Keratinocyte (primary cell): ENCODE measurements around the gene ARMC6. TPM values are rescaled to one million over a fixed set of nuclear protein-coding genes. Genes with fewer than 3 reads are reported as not detected.

Experiments
- DNase-seq: peaks from one replicate; pipeline ENCODE4 v3.0.0-alpha.2; 2011; ENCODE audit warnings: low read depth, missing footprints, low spot score
- FAIRE-seq: peaks from 2 replicates; lab custom pipeline; 2011; peaks lifted over from hg19 to GRCh38; lab: Jason Lieb, UNC
- H2AFZ ChIP-seq: 2 replicates; pipeline ENCODE4 v1.6.0; 2012; ENCODE audit warnings: low read length, control low read depth, inconsistent platforms; ENCODE audit not compliant: control insufficient read depth
- H3K27ac ChIP-seq: 2 replicates; pipeline ENCODE4 v1.5.1; 2011; ENCODE audit warnings: low read length; ENCODE audit not compliant: control insufficient read depth, insufficient read depth
- H3K27me3 ChIP-seq: 3 replicates; pipeline ENCODE4 v1.6.0; 2011; ENCODE audit warnings: low read length; ENCODE audit not compliant: control insufficient read depth, insufficient read depth; ENCODE audit errors: extremely low read depth
- H3K36me3 ChIP-seq, 2 experiments: 2 replicates in 1 of 2; 3 replicates in 1 of 2; pipeline ENCODE4 v1.5.1; 2011; ENCODE audit warnings: low read length in 2 of 2, mild to moderate bottlenecking in 1 of 2; ENCODE audit not compliant: control insufficient read depth in 2 of 2, insufficient read depth in 2 of 2; ENCODE audit errors: extremely low read depth in 1 of 2
- H3K4me1 ChIP-seq: 3 replicates; pipeline ENCODE4 v1.5.1; 2011; ENCODE audit warnings: low read length; ENCODE audit not compliant: control insufficient read depth, insufficient read depth; ENCODE audit errors: extremely low read depth
- H3K4me2 ChIP-seq: 3 replicates; pipeline ENCODE4 v1.6.0; 2011; ENCODE audit warnings: low read depth, low read length; ENCODE audit not compliant: control insufficient read depth, insufficient read depth; ENCODE audit errors: extremely low read depth
- H3K4me3 ChIP-seq, 3 experiments: fragments of 200-600 bp in 1 of 3; sonication (generic) in 1 of 3; 2 replicates in 2 of 3; 3 replicates in 1 of 3; pipeline ENCODE4 v1.5.1; 2011 to 2016; ENCODE audit warnings: low read length in 3 of 3, mild to moderate bottlenecking in 3 of 3, control low read depth in 2 of 3, inconsistent platforms in 1 of 3, low read depth in 1 of 3, mixed read lengths in 1 of 3, mixed run types in 1 of 3, moderate library complexity in 1 of 3; ENCODE audit not compliant: control insufficient read depth in 2 of 3, insufficient read depth in 2 of 3; ENCODE audit errors: extremely low read depth in 1 of 3
- H3K79me2 ChIP-seq: 2 replicates; pipeline ENCODE4 v1.6.0; 2012; ENCODE audit warnings: low read length; ENCODE audit not compliant: control insufficient read depth, insufficient read depth
- H3K9ac ChIP-seq: 3 replicates; pipeline ENCODE4 v1.6.0; 2011; ENCODE audit warnings: low read length; ENCODE audit not compliant: control insufficient read depth, insufficient read depth; ENCODE audit errors: extremely low read depth
- H3K9me1 ChIP-seq: 3 replicates; pipeline ENCODE4 v1.6.0; 2011; ENCODE audit warnings: low read length; ENCODE audit not compliant: control insufficient read depth, insufficient read depth; ENCODE audit errors: extremely low read depth
- H3K9me3 ChIP-seq: 2 replicates; pipeline ENCODE4 v1.5.1; 2012; ENCODE audit warnings: low read depth, low read length; ENCODE audit not compliant: control insufficient read depth
- H4K20me1 ChIP-seq: 3 replicates; pipeline ENCODE4 v1.6.0; 2011; ENCODE audit warnings: low read length; ENCODE audit not compliant: control insufficient read depth, insufficient read depth; ENCODE audit errors: extremely low read depth
- CTCF ChIP-seq, 3 experiments: IDR thresholded peaks in 1 of 3; conservative IDR thresholded peaks in 1 of 3; optimal IDR thresholded peaks in 1 of 3; 2 replicates in 2 of 3; 3 replicates in 1 of 3; pipeline versions ENCODE3 to v1.5.1; 2011; ENCODE audit warnings: low read length in 3 of 3, mild to moderate bottlenecking in 3 of 3, moderate library complexity in 2 of 3, control low read depth in 1 of 3, inconsistent platforms in 1 of 3; ENCODE audit not compliant: insufficient read depth in 2 of 3; ENCODE audit errors: extremely low read depth in 1 of 3
- EZH2 ChIP-seq: IDR thresholded peaks from one replicate; pipeline ENCODE4 v1.6.1; 2012; ENCODE audit warnings: inconsistent platforms, mild to moderate bottlenecking, low read length, moderate library complexity
- dilution Hi-C: fragments of 300-500 bp; cut with MboI; formaldehyde crosslinking; loops from one replicate; pipeline ENCODE4 v1.7.0; 2020; ENCODE audit warnings: low sequenced_read_pairs; ENCODE audit not compliant: extremely low pct_ligation_motif_present
- polyA plus RNA-seq, 5 experiments: library from polyadenylated mRNA; depleted of rRNA in 3 of 5; stranded (reverse) in 3 of 5; stranded (forward) in 1 of 5; unstranded in 1 of 5; fragments of >200 nt; gene quantifications; 1 replicate in 1 of 5; 2 replicates in 3 of 5; 3 replicates in 1 of 5; pipeline versions ENCODE4 v1.2.1 to v1.2.3, GENCODE V29; 2011 to 2012; ENCODE audit warnings: missing spikeins in 2 of 5, low read depth in 1 of 5, low replicate concordance in 1 of 5

Gene ARMC6
- polyA plus RNA-seq, 1 donor (not counting 4 experiments of a cell fraction or from before 2014, with no cell fraction given): 23.8 TPM

- peak within 1 kb of the TSS; percentile 57 for H3K9ac ChIP-seq
- H3K4me2 ChIP-seq: peak within 1 kb of the TSS; percentile 81
- H3K27me3 ChIP-seq: peaks cover 2% of the 10 kb centered on the region
- no peak within 1 kb of the TSS for H3K27ac ChIP-seq
- peaks cover 6% of the 10 kb centered on the region for H3K4me1 ChIP-seq
- peak within 1 kb of the TSS; percentile 59 for H2AFZ ChIP-seq
- H4K20me1 ChIP-seq: no peaks in the 10 kb centered on the region
- H3K36me3 ChIP-seq: peaks cover 5 to 6% of the 10 kb centered on the region in 2 experiments
- FAIRE-seq (peak; percentile 43), DNase-seq (peak; percentile 95)
- peak within 1 kb of the TSS; percentile 48 to 66 (median 65) for H3K4me3 ChIP-seq
- TF ChIP-seq EZH2 (no peak), CTCF (optimal IDR thresholded peaks at IDR 0.05 in 1 of 3, IDR thresholded peaks at IDR 0.05 in 1 of 3, conservative IDR thresholded peaks at IDR 0.05 in 1 of 3; ENCODE audit: extremely low read depth in 1 of 3, insufficient read depth in 2 of 3, low read length in 3 of 3) (no peak)
- dilution Hi-C loops: no loop called here
- H3K9me1 ChIP-seq: peaks cover 2% of the 10 kb centered on the region
- H3K79me2 ChIP-seq: no peaks in the 10 kb centered on the region
- H3K9me3 ChIP-seq: no peaks in the 10 kb centered on the region
These were observed 30.0 kb downstream of the ARMC6 start, which contains the start of gene SLC25A42 for GRCh38 chr19:19063183-19064097. SLC25A42 (plus strand) TSS chr19:19063994; CDS start chr19:19096125, 32,131 bp downstream.

GRCh38 chr19:19064098-19064722 lies 30.8 kb downstream of the ARMC6 start:
- no peaks in the 10 kb centered on the region for H3K9me3 ChIP-seq
- H3K4me1 ChIP-seq: peaks cover 6% of the 10 kb centered on the region
- H3K4me2 ChIP-seq: peak overlapping the region; percentile 81
- DNase-seq (no peak), FAIRE-seq (no peak)
- H2AFZ ChIP-seq: peak overlapping the region; percentile 59
- H3K79me2 ChIP-seq: no peaks in the 10 kb centered on the region
- TF ChIP-seq EZH2 (no peak), CTCF (optimal IDR thresholded peaks at IDR 0.05 in 1 of 3, IDR thresholded peaks at IDR 0.05 in 1 of 3, conservative IDR thresholded peaks at IDR 0.05 in 1 of 3; ENCODE audit: extremely low read depth in 1 of 3, insufficient read depth in 2 of 3, low read length in 3 of 3) (peak in 2 of 3 experiments; percentile 3 to 24)
- H3K27me3 ChIP-seq: peaks cover 2% of the 10 kb centered on the region
- H4K20me1 ChIP-seq: no peaks in the 10 kb centered on the region
- dilution Hi-C loops: no loop called here
- peaks cover 2 to 4% of the 10 kb centered on the region in 2 experiments for H3K36me3 ChIP-seq
- peak overlapping the region; percentile 48 to 66 (median 65) for H3K4me3 ChIP-seq
- peaks cover 2% of the 10 kb centered on the region for H3K9me1 ChIP-seq
- H3K9ac ChIP-seq: peak overlapping the region; percentile 57
- no peak overlapping the region for H3K27ac ChIP-seq
